Measurements from ENCODE around the gene GFPT2.

Gene GFPT2

DNA sequence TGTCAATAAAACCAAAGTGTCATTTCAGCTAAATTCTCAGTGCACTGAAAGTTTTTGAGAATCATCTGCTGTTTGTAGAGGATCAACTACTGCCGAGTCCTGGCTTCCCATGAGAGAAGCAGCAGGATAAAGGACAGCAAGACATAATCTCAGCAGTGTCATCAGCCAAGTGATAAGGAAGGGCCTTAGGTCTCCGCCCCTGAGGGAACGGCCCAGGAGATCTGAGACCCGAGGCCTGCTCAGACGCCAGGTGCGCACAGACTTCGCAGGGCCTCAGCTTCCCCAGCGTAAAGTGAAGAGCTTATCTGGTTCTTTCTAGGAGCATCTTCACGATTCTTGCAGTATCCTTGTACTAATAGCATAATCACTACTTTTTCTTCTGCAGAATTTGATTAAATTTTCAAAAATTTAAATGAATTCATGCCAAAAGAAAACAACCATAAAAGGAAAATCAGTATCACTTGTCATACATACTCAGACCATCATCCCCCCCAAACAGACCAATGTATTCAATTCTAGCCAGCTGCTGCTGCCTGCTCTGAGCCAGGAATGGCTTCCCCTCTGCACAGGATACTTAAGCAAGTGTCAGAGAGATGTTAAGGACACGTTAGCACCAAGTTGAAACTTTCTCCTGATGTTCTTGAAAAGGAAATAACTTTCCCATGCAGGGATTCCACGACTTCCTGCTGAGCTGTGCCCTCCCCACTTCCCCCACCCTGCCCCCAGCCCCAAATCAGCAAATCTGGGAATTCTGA is 2.2 kb downstream of the GFPT2 start:
- no peak for DNase-seq (ENCODE audit: low spot score)

DNA sequence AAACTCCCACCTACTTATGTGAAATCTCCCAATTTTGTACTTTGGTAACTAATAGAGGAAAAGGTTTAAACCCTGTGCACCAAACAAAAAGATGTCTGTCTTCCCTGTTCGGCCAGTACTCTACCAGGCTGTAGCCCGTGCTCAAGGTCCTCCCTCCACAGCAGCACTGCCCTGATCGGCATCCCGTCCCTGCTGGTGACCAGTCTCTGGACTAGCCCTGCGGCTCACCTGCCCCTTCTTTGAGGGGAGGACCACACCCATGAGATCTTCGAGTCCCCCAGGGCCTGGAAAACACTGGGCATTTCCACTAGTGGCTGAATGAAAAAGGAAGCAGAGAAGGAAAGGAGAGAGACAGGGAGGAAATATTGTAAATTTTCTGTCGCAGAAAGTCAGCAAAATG is 2.8 kb downstream of the GFPT2 start:
- no peak for DNase-seq (ENCODE audit: low spot score)

DNA sequence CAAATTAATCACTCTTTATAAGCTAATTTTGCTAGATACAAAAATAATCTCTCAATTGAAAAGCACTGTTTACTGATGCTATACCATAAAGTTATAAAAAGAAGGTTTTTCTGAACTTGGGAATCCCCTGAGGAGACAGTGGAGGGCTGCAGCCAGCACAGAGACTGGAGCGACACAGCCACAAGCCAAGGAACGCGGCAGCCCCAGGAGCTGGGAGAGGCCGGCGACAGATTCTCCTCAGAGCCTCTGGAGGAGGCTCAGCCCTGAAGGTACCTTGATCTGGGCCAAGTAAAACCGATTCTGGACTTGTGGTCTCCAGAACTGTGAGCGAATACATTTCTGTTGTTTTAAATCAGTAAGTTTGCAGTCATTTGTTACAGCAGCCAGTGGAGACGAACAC is 3.7 kb downstream of the GFPT2 start:
- no peak for DNase-seq (ENCODE audit: low spot score)

DNA sequence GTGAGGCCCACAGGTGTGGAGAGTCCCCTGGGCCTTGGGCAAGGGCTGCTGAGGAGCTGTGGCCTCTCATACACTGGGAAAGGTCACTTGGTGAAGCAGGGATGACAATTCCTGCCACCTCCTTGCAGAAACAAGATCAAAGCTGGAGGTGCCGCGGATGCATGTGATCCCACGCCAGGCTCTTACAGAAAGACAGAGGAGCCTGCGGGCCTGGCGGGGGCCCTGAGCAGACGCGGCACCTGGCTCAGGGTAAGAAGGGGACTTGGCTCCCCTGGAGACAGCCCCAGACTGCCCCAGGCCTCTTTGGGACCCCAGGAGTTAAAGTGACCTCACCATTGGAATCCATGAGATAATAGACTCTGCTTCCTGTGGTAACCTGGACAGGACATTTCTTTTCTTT is 4.8 kb downstream of the GFPT2 start:
- DNase-seq (ENCODE audit: low spot score) = no peak

DNA sequence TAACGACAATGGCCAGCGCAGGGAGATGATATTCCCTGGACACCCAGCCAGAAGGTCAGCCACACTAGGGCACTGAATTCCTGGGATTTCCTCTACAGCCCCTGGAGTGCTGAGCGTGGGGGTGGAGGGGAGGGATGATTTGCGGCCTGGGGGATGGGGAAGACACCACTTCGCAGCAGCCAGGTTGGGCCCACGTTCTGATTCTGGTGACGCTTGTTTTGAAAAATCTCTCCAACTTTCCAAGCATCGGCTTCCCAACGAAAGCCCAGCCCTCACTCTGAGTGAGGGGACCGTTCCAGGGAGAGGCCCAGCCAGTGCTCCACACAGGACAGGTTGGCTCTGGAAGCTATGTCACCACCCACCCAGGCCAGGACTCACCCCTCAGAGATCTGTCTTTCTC is 5.4 kb downstream of the GFPT2 start:
- no peak for DNase-seq (ENCODE audit: low spot score)

DNA sequence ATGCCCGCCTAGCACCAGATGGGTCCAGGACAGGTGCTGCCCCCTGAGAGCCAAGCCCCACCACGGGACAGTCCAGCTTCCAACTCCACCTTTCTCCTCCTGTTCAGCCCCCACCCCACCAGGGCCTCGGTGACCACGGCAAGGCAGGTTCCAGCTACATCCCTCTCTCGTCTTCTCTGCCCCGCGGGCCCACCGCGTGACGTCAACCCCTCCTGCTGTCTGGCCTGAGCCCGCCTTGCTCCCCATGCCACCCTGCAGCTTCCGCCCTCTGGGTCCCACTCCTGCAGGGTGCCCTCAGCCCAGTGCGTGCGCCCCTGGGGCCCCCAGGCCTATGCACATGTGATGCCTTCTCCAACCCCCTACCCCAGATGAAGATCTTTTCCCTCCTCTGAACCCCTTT is 6.8 kb downstream of the GFPT2 start:
- no peak for DNase-seq (ENCODE audit: low spot score)

DNA sequence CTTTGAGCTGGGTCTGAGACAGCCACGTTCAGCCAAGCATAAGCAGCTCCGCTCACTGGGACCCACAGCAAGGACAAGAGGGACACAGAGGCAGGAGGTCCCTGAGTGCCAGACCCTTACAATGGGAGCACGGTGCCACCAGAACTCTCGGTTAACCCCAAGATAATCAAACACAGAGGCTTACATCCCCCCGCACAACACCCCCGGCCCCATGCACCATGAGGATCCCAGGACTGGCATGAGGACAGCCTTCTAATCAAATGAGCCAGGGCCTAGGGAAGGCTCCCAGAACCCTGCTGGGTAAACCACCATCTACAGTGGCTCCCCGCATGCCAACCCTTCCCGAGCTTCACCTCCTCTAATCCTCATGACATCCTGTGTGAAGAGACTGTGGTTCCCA is 7.4 kb downstream of the GFPT2 start:
- no peak for DNase-seq (ENCODE audit: low spot score)

DNA sequence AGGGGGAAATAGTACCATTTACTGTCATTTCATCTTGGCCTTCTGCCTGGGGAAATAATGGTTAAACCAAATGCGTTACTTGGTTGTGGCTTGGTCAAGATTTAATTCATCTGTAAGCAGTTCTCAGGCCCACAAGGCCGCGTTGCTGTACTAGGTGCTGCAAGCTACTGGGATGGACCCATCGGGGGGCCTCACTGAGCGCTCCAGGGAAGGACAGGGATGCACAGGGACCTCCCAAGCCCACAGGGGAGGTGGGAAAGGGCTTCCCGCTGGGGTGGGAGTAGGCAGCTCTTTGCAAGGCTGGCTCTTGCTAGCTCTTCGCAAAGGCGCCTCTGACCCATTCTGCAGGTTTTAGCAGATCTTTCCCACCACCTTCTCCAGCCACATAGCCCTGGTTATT is 8.0 kb downstream of the GFPT2 start:
- DNase-seq (ENCODE audit: low spot score) = no peak

DNA sequence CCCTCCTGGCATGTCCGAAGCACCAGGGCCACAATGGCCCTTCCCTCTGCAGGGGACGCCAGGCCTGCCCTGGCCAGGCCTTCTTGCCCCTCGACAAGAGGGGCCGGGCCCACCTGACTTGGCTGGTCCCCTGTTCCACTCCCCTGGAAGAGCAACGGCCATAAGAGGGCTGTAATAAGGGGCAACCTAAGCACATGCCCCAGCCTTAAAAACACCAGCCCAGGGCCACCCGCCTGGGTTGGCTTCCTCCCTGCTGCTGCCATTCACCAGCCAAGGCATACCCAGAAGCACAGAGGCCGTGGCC is 8.5 kb downstream of the GFPT2 start:
- DNase-seq (ENCODE audit: low spot score) = no peak

DNA sequence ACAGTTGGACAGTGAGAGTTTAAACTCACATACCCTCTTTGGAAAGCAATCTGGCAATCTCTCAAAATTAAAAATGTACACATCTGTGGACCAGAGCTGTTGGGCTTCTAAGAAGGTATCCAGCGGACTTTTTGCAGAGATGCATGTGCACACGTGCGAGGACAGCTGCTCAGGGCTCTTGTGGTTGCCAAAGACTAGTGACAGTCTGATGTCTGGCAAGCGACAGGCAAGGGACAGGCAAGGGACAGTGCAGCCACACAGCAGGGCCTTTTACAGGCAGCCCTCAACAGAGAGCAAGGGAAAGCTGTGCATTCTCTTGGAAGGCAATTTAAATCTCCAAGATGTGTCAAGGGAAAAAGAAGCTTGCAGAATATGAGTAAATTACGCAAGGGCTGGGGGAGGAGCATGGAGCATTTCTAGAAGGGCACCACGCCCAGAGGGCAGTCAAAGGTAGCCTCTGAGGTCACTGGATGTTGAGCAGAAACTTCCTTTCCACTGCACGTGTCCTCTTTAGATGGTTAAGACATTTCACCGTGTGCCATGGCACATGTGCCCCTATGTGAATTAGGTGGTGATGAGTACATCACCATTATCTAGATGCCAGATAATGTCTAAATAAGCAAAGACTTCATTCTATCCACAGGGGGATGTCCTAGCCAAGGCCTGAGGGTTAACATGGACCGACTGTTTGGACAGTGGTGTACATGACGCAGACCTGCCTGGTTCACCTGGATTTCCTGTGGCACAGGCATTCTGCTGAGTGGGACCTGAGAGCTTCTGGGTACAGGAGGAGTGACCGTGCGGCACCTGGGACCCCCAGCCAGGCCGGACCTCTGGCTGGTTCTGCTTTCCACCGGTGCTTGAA is 9.1 kb downstream of the GFPT2 start:
- DNase-seq (ENCODE audit: low spot score) = no peak

DNA sequence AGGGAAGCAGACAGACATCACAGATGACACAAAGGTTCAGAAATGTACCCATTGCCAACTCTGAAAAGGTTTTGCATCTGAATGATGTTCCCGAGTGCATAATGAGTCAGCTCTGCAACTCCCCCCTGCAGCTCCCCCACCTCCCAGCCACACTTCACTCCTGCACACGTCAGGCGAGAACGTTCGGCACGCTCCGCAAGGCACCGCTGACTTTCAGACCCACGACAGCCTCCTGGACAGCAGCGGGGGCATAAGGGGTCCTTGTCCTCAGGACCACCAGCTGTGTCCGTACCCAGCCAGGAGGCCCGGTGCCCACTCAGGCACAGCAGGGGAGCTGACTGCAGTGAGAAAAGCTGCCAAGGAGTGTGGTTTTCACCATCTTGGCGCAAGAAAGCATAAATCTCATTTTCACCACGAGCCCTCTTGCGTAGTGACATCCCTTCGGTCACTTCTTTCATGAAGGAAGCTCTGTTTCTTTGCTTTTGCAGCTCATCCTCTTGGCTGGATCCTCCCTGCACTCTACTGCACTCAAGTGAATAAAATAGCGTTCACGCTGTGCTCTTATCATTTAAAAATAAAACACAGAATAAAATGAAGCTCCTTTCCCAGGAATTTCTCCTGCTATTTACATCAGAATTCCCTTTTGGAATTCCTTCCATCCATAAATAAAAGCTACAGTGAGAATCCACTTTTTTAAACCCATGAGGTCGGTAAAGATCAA is 9.9 kb downstream of the GFPT2 start:
- no peak for DNase-seq (ENCODE audit: low spot score)

DNA sequence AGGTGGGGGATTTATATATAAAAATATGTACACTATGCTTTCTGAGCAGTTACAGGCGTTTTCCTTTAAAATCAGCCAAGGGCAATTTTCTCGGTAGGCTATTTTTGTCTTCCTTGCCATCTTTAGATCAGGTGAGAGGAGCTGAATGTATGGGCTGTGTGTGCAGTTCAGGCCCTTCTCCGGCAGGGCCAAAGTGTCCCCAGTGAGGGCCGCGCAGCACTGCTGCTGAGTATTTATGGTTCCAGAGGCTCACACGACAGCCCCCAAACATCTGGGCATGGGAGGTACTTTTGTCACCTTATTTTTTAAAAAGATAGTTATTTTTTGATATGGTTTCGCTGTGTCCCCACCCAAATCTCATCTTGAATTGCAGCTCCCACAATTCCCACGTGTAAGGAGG is 11.5 kb downstream of the GFPT2 start:
- DNase-seq (ENCODE audit: low spot score) = no peak

DNA sequence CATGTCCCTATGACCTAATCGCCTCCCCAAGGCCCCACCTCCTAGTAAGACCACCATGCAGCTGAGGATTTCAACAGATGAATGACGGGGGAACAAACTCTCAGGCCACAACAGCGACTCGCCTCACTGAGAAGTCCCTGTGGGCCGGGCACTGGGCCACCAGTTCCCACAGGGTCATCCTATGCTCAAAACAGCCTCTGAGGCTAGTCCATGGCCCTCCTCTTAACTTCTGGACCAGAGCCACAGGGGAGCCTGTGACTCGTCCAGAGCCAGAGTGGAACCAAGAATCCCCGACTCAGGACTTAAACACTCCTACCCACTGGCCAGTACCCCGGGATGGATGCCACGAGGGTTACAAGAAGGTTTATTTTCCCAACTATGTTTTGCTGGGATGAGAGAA is 12.3 kb downstream of the GFPT2 start:
- DNase-seq (ENCODE audit: low spot score) = no peak

DNA sequence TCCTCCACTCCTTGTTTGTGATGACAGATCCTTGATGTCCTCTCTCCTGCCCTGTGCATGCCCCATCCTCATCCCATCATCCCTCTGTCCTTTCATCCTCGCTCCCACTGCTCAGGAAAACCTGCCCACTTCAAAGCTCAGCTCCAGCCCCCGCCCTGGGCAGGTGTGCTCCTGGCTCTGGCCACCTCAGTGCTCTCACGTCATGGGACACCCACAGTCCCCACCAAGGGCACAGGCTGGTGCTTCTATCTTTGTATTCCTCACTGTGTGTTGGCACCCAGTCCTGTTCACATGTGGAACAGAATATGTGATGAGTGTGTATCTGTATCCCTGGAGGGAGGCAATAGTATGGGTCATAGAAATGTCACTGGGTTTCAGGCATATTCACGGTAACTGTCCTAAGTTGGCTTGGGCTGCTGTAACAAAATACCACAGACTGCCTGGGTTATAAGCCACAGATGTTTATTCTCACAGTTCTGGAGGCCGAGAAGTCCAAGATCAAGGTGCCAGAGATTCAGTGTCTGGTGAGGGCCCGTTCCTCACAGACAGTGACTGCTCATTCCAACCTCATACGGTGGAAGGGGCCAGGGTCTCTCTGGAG is 13.5 kb downstream of the GFPT2 start:
- DNase-seq (ENCODE audit: low spot score) = no peak

DNA sequence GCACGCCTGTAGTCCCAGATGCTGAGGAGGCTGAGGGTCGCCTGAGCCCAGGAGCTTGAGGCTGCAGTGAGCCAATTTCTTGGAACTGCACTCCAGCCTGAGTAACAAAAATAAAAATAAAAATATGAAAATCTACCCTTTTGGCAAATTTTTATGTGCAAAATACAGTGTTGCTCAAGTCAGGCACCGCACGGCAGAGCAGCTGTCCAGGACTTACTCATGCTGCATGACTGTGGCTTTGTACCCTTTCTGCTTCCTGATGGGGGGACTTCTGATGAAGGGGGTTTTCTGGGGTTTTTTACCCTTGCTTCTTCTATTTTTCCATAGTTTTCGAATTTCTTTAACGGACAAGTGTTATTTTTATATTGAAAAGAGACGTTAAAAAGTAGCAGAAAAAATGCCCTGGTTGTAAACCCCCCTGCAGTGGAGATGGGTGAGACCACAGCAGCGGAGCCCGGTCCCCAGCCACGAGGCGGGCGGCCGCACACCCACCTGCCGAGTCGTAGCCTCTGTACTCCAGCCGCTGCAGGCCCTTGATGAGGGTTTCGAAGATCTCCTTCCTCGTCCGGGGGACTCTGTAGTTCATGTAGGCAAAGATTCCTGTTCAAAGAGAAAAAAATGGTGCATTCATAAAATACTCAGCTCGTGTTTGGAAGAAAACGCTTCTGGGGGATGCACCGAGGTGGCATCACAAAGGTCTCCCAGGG is 15.0 kb downstream of the GFPT2 start:
- no peak for DNase-seq (ENCODE audit: low spot score)

DNA sequence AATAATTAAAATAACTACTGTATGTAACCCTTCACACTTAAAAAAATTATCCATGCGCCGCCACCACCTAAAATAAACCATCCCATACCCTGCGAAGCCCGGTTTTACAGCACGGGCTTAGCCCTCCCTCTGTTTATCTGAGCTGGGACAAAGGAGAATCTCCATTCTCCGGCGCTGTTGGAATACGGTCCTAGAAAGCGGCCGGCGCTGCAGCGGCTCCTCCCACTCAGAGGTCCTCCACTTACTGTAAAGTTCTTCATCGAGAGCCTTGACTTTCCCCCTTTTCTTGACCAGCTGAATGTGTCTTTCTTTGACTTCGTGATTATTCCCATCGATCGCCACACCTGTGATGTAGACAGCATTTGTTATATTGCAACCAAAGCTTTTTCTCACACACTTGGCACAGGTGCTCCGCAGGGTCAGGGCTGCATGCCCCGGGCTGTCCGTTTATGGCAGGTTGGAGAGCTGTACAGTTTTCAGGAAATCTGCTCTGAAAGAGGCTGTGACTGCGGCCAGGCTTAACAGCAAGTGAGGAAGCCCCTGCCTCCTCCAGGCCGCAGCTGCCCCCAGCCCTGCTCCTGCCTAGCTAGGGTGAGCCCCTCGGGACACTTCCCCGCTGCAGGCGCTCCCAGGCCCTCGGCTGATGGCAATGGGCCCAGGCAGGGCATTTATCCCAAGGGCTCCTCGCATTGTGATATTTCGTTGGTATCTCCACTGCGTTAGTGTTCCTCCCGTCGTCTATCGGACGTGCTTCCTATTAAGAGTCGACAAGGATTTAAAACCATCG is 16.7 kb downstream of the GFPT2 start:
- DNase-seq (ENCODE audit: low spot score) = no peak

DNA sequence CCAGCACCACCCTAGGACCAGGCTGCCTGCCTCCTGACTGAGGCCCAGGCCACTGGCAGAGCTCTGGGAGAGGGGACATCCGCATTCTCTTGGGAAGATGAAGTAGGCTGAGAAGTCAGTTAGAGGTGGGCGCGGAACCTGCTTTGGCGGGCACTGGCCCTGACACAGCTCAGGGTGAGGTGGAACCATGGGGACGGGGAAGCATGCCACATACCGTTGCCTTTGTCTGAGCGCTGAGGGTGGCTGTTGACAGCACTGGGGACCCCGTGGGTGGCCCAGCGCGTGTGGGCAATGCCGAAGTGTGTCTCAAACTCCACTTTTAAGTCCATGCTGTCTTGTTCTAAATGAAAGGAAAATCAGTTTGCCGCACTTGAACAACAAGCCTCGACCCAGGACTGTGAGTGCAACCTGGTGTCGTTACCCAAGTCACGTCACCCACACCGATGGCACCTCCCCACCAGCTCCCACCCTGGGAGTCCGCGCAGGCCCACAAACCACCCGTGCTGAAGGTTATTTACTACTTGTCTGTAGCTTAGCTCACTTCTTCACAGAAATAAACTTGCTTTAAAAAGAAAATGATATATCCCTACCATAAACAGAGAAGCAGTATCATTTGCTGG is 17.4 kb downstream of the GFPT2 start:
- DNase-seq (ENCODE audit: low spot score) = no peak

DNA sequence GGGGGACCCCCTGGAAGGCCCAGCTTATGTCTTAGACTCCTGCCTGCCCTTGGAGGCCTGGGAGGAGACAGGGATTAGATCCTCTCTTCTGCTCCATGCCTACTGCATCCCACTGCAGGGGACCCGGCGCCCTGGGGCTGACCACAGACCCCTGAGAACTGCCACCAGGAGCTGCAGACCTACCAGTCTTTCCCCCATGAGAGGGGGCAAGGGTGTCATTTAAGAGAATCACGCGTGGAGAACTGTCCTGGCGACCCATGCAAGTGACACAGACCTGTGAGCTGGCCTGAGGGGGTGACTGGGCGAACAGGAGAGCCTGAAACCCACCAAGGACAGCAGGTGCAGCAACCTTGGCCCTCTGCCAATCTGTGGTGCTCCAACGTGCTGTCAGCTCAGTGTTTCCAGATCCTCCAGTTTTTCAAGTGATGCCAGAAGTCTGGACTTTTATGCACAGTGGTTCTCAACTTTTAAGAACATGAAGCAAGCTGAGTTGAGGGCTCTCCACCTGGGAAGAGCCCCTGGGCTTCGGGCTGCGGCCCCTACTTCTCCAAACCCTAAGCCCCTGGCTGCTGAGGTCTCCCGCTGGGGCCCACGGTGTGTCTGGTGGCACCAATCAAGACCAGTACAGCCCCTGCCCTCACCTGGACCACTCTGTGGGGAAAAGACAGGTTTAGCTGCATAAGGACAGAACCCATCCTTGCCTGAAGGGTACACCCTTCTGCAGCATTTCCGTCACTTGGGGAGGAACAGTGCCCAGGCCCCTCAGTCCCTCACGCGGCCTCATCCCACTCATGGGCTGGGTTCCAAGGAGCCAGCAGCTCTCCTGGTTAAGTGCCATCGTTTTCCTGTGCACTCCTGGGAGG is 18.2 kb downstream of the GFPT2 start:
- no peak for DNase-seq (ENCODE audit: low spot score)

DNA sequence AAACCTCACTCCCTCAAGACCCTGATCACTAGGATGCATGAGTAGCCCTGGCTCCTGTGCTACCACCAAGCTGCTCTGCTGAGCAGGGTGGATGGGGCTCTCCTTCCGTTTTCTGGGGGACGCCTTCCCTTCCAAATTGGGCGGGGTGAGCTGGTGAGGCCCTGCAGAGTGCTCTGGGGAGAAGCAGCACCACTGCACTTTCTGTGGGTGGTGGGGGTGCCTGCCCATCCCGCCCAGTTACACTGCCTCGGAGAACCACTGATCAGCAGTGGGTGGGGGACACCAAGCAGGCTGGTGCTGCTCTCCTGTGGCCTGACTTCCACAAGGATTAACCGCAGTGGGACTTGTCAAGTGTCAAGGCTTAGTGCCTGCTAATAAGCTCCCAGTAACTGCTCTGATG is 19.0 kb downstream of the GFPT2 start:
- DNase-seq (ENCODE audit: low spot score) = no peak

DNA sequence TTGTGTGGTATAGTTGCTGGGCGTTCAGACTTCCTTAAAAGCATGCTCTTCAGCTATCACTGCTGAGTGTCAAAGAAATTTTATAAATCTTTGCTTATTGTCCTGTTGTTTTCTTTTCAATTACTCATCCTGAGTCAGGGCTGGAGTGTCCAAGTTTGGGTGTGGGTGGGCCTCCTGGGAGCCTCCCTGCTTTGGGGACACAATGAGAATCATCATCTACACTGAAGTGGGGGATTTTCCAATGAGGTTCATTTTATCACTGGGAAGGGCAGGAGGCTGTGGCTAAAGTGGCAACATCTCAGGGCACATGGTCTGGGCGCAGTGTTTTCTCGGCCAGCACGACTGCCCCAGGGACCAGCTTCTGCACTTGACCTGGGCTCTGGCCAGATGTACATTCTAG is 19.5 kb downstream of the GFPT2 start:
- DNase-seq (ENCODE audit: low spot score) = no peak
